Sigmoid colon (tissue), 7 donors: ENCODE data around the gene KRT79. TPM values are rescaled to one million over a fixed set of nuclear protein-coding genes. Genes with fewer than 3 reads are reported as not detected.

ENCODE experiments used
- DNase-seq: peaks from one replicate; pipeline ENCODE4 v3.0.0-alpha.2; 2019
- H3K27ac ChIP-seq, 4 donors: fragments of 200-600 bp; sonication (generic); one replicate each; pipeline ENCODE4 v1.5.1; 2016 to 2019; ENCODE audit warnings: mild to moderate bottlenecking in 1 of 4
- H3K27me3 ChIP-seq, 3 donors: fragments of 200-600 bp; sonication (generic); one replicate each; pipeline ENCODE4 v1.5.1; 2019; ENCODE audit warnings: mild to moderate bottlenecking in 1 of 3
- H3K36me3 ChIP-seq, 4 donors: fragments of 200-600 bp; sonication (generic); one replicate each; pipeline ENCODE4 v1.5.1; 2016 to 2019
- H3K4me1 ChIP-seq, 4 donors: fragments of 200-600 bp; sonication (generic); one replicate each; pipeline ENCODE4 v1.5.1; 2017 to 2019
- H3K4me3 ChIP-seq, 4 donors: fragments of 200-600 bp; sonication (generic); one replicate each; pipeline ENCODE4 v1.5.1; 2017 to 2019; ENCODE audit warnings: mild to moderate bottlenecking in 2 of 4, moderate library complexity in 1 of 4
- H3K9me3 ChIP-seq, 4 donors: fragments of 200-600 bp in 3 of 4; sonication (generic) in 3 of 4; one replicate each; pipeline versions ENCODE4 v1.5.1 to v1.6.1; 2013 to 2019
- EP300 ChIP-seq, 4 donors: sonication (generic); formaldehyde crosslinking; IDR thresholded peaks; one replicate each; pipeline ENCODE4 v1.6.1; 2017; ENCODE audit warnings: antibody characterized with exemption in 4 of 4
- POLR2A ChIP-seq, 2 donors: fragments of 450-650 bp; IDR thresholded peaks; one replicate each; pipeline ENCODE4 v1.6.1; 2016; ENCODE audit warnings: antibody characterized with exemption in 2 of 2, mild to moderate bottlenecking in 2 of 2, moderate library complexity in 2 of 2
- POLR2AphosphoS5 ChIP-seq, 4 donors: sonication (generic); formaldehyde crosslinking; IDR thresholded peaks; one replicate each; pipeline ENCODE4 v1.6.1; 2017; ENCODE audit warnings: antibody characterized with exemption in 4 of 4
- WGBS, 2 donors: extraction: QIAGEN DNeasy Blood & Tissue Kit; methylation state at CpG; one replicate each; pipeline ENCODE4 v1.1.7; 2013; 5-methylcytosine and 5-hydroxymethylcytosine counted together
- intact Hi-C: fragments of 100-400 bp; cut with DNase I; formaldehyde crosslinking; loops from one replicate; pipeline ENCODE4 v1.15.1; 2023
- polyA plus RNA-seq, 3 donors: library from polyadenylated mRNA; stranded (reverse); fragments of 200-250 nt; gene quantifications; one replicate each; pipeline ENCODE4 v1.2.3, GENCODE V29; 2013
- total RNA-seq, 4 donors: library from RNA; depleted of rRNA; stranded (reverse); fragments of >200 nt; gene quantifications; one replicate each; pipeline ENCODE4 v1.1.0, GENCODE V29; 2016
- TF ChIP-seq, protein P1 (sequence below), 4 experiments: fragments of 450-650 bp in 3 of 4; fragments of 200-600 bp in 1 of 4; IDR thresholded peaks; one replicate each; pipeline ENCODE4 v1.5.1; 2016 to 2019; ENCODE audit warnings: antibody characterized with exemption in 4 of 4, mild to moderate bottlenecking in 3 of 4, moderate library complexity in 2 of 4
- donor health status: healthy with polysubstance abuse.
- donor health status: Bipolar disorder and iron deficiency.
- donor health status: healthy.

The KRT79 gene
- total and polyA plus RNA-seq, 7 donors: 0.16 TPM; not detected in 6

GRCh38 chr12:52877242-52877641 is 43.1 kb upstream of the KRT79 start:
- TF ChIP-seq POLR2A (IDR thresholded peaks at IDR 0.05) (no peak), POLR2AphosphoS5 (IDR thresholded peaks at IDR 0.05) (no peak), EP300 (IDR thresholded peaks at IDR 0.05) (no peak)
- TF ChIP-seq, protein P1, sequence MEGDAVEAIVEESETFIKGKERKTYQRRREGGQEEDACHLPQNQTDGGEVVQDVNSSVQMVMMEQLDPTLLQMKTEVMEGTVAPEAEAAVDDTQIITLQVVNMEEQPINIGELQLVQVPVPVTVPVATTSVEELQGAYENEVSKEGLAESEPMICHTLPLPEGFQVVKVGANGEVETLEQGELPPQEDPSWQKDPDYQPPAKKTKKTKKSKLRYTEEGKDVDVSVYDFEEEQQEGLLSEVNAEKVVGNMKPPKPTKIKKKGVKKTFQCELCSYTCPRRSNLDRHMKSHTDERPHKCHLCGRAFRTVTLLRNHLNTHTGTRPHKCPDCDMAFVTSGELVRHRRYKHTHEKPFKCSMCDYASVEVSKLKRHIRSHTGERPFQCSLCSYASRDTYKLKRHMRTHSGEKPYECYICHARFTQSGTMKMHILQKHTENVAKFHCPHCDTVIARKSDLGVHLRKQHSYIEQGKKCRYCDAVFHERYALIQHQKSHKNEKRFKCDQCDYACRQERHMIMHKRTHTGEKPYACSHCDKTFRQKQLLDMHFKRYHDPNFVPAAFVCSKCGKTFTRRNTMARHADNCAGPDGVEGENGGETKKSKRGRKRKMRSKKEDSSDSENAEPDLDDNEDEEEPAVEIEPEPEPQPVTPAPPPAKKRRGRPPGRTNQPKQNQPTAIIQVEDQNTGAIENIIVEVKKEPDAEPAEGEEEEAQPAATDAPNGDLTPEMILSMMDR (IDR thresholded peaks at IDR 0.05): no peak
- Histone ChIP-seq H3K9me3 (no peaks in the 10 kb centered on the region), H3K27me3 (no peaks in the 10 kb centered on the region), H3K4me1 (peaks cover 0 to 37% (median 29%) of the 10 kb centered on the region in 4 donors), H3K36me3 (no peaks in the 10 kb centered on the region), H3K4me3 (no peak overlapping the region), H3K27ac (no peak overlapping the region)
- 53 to 74% methylated on average over 3 of the region's 3 CpGs for WGBS, 2 donors
- no peak for DNase-seq
- intact Hi-C loops: no loop called here

- no peaks in the 10 kb centered on the region for H3K36me3 ChIP-seq
- H3K4me3 ChIP-seq: no peak overlapping the region
- no peak for DNase-seq
- TF ChIP-seq POLR2AphosphoS5 (IDR thresholded peaks at IDR 0.05) (no peak), EP300 (IDR thresholded peaks at IDR 0.05) (no peak), POLR2A (IDR thresholded peaks at IDR 0.05) (no peak)
- TF ChIP-seq, protein P1 (IDR thresholded peaks at IDR 0.05): no peak
- no peak overlapping the region for H3K27ac ChIP-seq
- intact Hi-C loops: no loop called here
- no peaks in the 10 kb centered on the region for H3K9me3 ChIP-seq
- peaks cover 0 to 37% (median 31%) of the 10 kb centered on the region in 4 donors for H3K4me1 ChIP-seq
- 25 to 66% methylated on average over 7 of the region's 7 CpGs for WGBS, 2 donors
- H3K27me3 ChIP-seq: no peaks in the 10 kb centered on the region
These were observed 42.3 kb upstream of the KRT79 start for GRCh38 chr12:52876372-52876771.

DNA sequence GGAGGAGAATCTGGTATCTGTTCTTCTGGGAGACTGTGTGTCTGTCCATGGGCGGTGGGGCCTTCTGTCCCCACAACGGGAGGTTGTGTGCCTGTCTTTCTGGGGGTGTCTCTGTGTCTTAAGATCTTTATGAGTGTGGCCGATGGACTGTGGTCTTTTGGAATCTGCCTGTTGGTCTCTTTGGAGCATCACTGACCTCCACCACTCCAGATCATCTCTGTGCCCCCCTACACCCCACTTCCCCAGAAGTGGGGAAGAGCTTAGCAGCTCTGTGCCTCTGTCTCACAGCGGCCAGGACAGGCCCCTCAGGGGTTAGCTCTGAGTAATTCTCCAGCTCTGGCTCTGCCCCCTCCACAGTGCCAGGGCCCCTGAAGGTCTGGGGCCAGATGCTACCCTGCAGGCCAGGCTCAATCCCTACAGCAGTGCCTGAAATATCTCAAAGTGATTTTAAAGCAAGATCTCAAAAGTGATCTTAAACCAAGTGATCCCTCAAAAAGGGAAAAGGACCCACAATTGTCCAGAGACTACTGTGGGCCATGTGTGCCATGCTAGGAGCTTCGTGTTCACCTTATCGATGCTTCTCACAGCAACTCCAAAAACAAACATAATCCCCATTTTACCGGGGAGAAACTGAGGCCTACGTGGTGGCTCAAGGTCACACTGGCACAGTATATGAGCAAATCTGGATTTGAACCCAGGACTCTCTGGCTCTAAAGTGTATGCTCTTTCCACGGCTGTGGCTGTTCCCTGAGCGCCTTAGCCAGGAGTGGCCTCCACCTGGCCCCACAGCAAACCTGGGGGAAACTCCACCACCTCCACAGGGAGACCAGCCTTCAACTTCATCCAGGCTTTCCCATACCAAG is 40.7 kb upstream of the KRT79 start:
- peaks cover 0 to 38% (median 28%) of the 10 kb centered on the region in 4 donors for H3K4me1 ChIP-seq
- no peaks in the 10 kb centered on the region for H3K9me3 ChIP-seq
- no peaks in the 10 kb centered on the region for H3K36me3 ChIP-seq
- H3K27ac ChIP-seq: peak overlapping the region; percentile 55 to 67 (median 60)
- intact Hi-C loops: no loop called here
- DNase-seq: no peak
- peak overlapping the region; percentile 23 to 56 (median 48) for H3K4me3 ChIP-seq
- WGBS, 2 donors: 53 to 71% methylated on average over 10 of the region's 10 CpGs
- TF ChIP-seq POLR2AphosphoS5 (IDR thresholded peaks at IDR 0.05) (no peak), EP300 (IDR thresholded peaks at IDR 0.05) (no peak), POLR2A (IDR thresholded peaks at IDR 0.05) (no peak)
- TF ChIP-seq, protein P1 (IDR thresholded peaks at IDR 0.05): no peak
- H3K27me3 ChIP-seq: no peaks in the 10 kb centered on the region

- TF ChIP-seq, protein P1 (IDR thresholded peaks at IDR 0.05): no peak
- peak in 3 of 4 donors; percentile 10 to 24 (median 16) for TF ChIP-seq POLR2AphosphoS5 (IDR thresholded peaks at IDR 0.05)
- Histone ChIP-seq H3K27ac (peak overlapping the region; percentile 59 to 73 (median 68)), H3K4me3 (peak overlapping the region; percentile 23 to 56 (median 48)), H3K4me1 (peaks cover 0 to 30% (median 20%) of the 10 kb centered on the region in 4 donors), H3K9me3 (no peaks in the 10 kb centered on the region), H3K27me3 (no peaks in the 10 kb centered on the region), H3K36me3 (no peaks in the 10 kb centered on the region)
- intact Hi-C loops: no loop called here
- peak; percentile 93 for DNase-seq
- 1% methylated on average over 55 of the region's 55 CpGs for WGBS, 2 donors
These were observed 39.9 kb upstream of the KRT79 start for GRCh38 chr12:52873832-52874572.
